ENCODE results near the gene ABAT. TPM values are rescaled to one million over a fixed set of nuclear protein-coding genes. Genes with fewer than 3 reads are reported as not detected.

The ABAT gene
- total and polyA plus RNA-seq, 2 of the 8 experiments (the other 6 are each of a cell fraction or from before 2014, with no cell fraction given) = 6.4 to 8.4 TPM

GRCh38 chr16:8753416-8754054 is 79.1 kb downstream of the ABAT start:
- no peak overlapping the region for H4K5ac ChIP-seq (ENCODE audit: insufficient read length, low read depth, low read length)
- H3K27ac ChIP-seq (ENCODE audit: low read depth, low read length) = no peak overlapping the region
- no peak overlapping the region for H3K9ac ChIP-seq (replicated peaks in 1 of 4; ENCODE audit: extremely low read depth in 1 of 4, low read depth in 3 of 4, low read length in 3 of 4)
- no peak overlapping the region for H2BK20ac ChIP-seq (ENCODE audit: low read length)
- H2BK15ac ChIP-seq (ENCODE audit: low read length) = no peak overlapping the region
- no peak overlapping the region for H2AK5ac ChIP-seq (ENCODE audit: low read depth, low read length)
- H3K79me1 ChIP-seq (ENCODE audit: low read depth, low read length) = no peaks in the 10 kb centered on the region
- no peak overlapping the region for H3K56ac ChIP-seq (replicated peaks; ENCODE audit: insufficient read length, low read depth, low read length)
- no peak for DNase-seq (ENCODE audit: low read depth in 1 of 2, low spot score in 2 of 2)
- H2BK12ac ChIP-seq (ENCODE audit: low read depth, low read length) = no peak overlapping the region
- no peak overlapping the region for H2AFZ ChIP-seq (ENCODE audit: low read length)
- H3K4me1 ChIP-seq (replicated peaks in 1 of 4; ENCODE audit: control insufficient read depth in 3 of 4, insufficient read depth in 4 of 4, low read length in 3 of 4) = no peaks in the 10 kb centered on the region
- no peak overlapping the region for H3K18ac ChIP-seq (ENCODE audit: extremely low read depth, low read length)
- no peaks in the 10 kb centered on the region; a peak in 1 of 4 replicates for H3K79me2 ChIP-seq (ENCODE audit: control insufficient read depth in 1 of 2, insufficient read depth in 2 of 2, low read length in 2 of 2)
- H3K9me3 ChIP-seq (ENCODE audit: insufficient read depth in 2 of 2, low read depth in 1 of 2, low read length in 1 of 2) = no peaks in the 10 kb centered on the region
- H3K27me3 ChIP-seq (replicated peaks in 1 of 4; ENCODE audit: control insufficient read depth in 3 of 4, extremely low read depth in 1 of 4, insufficient read depth in 3 of 4, low read length in 3 of 4) = no peaks in the 10 kb centered on the region
- WGBS, 2 experiments (ENCODE audit: extremely low coverage in 1 of 2, insufficient coverage in 1 of 2, insufficient read length in 1 of 2, insufficient replicate concordance in 2 of 2, low coverage in 1 of 2, low lambda C conversion rate in 2 of 2, missing lambda C conversion rate in 1 of 2) = 66% methylated on average over 9 of the region's 9 CpGs; no CpG with 5 or more reads in 1 of the 2 experiments
- no peak overlapping the region for H4K8ac ChIP-seq (ENCODE audit: extremely low read depth, insufficient read depth, low read length)
- H3K4ac ChIP-seq (replicated peaks; ENCODE audit: insufficient read length, low read depth, low read length) = no peak overlapping the region
- H3K4me2 ChIP-seq (ENCODE audit: insufficient read depth in 1 of 2, low read depth in 2 of 2, low read length in 2 of 2) = no peak overlapping the region
- H4K20me1 ChIP-seq (replicated peaks in 1 of 2; ENCODE audit: control insufficient read depth in 1 of 2, insufficient read depth in 2 of 2, low read length in 2 of 2) = no peaks in the 10 kb centered on the region
- H3K36me3 ChIP-seq (ENCODE audit: control insufficient read depth in 2 of 4, insufficient read depth in 4 of 4, low read length in 3 of 4) = no peaks in the 10 kb centered on the region; a peak in 1 of 8 replicates
- H3K4me3 ChIP-seq (ENCODE audit: extremely low read depth in 1 of 4, insufficient read depth in 2 of 4, low read depth in 3 of 4, low read length in 4 of 4) = no peak overlapping the region
- H2BK5ac ChIP-seq (ENCODE audit: low read depth, low read length) = no peak overlapping the region
- no peak for TF ChIP-seq TEAD4 (IDR thresholded peaks at IDR 0.05; ENCODE audit: low read depth, low read length)
- TF ChIP-seq TAF1 (IDR thresholded peaks at IDR 0.05; ENCODE audit: low read depth, low read length) = no peak
- TF ChIP-seq, protein P1, sequence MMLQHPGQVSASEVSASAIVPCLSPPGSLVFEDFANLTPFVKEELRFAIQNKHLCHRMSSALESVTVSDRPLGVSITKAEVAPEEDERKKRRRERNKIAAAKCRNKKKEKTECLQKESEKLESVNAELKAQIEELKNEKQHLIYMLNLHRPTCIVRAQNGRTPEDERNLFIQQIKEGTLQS (IDR thresholded peaks at IDR 0.05; ENCODE audit: insufficient read depth, low read depth, low read length) = no peak
- no peak for TF ChIP-seq CEBPB (IDR thresholded peaks at IDR 0.05; ENCODE audit: low read depth, low read length)
- TF ChIP-seq RFX5 (IDR thresholded peaks at IDR 0.05; ENCODE audit: borderline replicate concordance, low read depth, low read length) = no peak
- no peak for TF ChIP-seq TCF12 (IDR thresholded peaks at IDR 0.05; ENCODE audit: low read depth, low read length)
- TF ChIP-seq SRF (IDR thresholded peaks at IDR 0.05; ENCODE audit: low read depth, low read length) = no peak
- TF ChIP-seq ZNF274 (IDR thresholded peaks at IDR 0.05; ENCODE audit: borderline replicate concordance, extremely low read depth, low read length) = no peak
- TF ChIP-seq RXRA (IDR thresholded peaks at IDR 0.05; ENCODE audit: insufficient read depth, low read depth, low read length) = no peak
- no peak for TF ChIP-seq CBX8 (IDR thresholded peaks at IDR 0.05; ENCODE audit: borderline replicate concordance, low read depth, low read length)
- TF ChIP-seq TAF7 (optimal IDR thresholded peaks at IDR 0.05; ENCODE audit: borderline replicate concordance, low read depth, low read length) = no peak
- CTCF ChIA-PET (ENCODE audit: partially characterized antibody) = interaction anchor here (0.5 to 1.3 kb wide), 5 partner anchors 11 to 88 kb away, joined by 3 to 6 read pairs (median 3); no protein-coding TSS in a partner anchor
- H4K91ac ChIP-seq (replicated peaks; ENCODE audit: insufficient read length, low read length) = no peak overlapping the region
- H3K23me2 ChIP-seq (ENCODE audit: low read depth, low read length) = no peaks in the 10 kb centered on the region
- H2BK120ac ChIP-seq (replicated peaks; ENCODE audit: low read depth, low read length) = no peak overlapping the region
- POLR2A ChIA-PET (ENCODE audit: partially characterized antibody) = interaction anchor here (0.6 to 2.1 kb wide), 2 partner anchors 11 to 16 kb away, joined by 4 to 5 read pairs; no protein-coding TSS in a partner anchor
- no peak overlapping the region for H3K14ac ChIP-seq (ENCODE audit: insufficient read length)
- no peak for FAIRE-seq
- no peak overlapping the region for H3K23ac ChIP-seq (ENCODE audit: insufficient read length)
